B cell (primary cell): ENCODE data around the gene ANTKMT. TPM values are rescaled to one million over a fixed set of nuclear protein-coding genes. Genes with fewer than 3 reads are reported as not detected.
A peak's percentile ranks its signal among the peaks of the same experiment; 100 is the strongest.

Experiments
- ATAC-seq: fragments of 200-7000 bp; cut with Tn5 transposase; one replicate; pipeline ENCODE4 v1.10.0; 2021; ENCODE audit warnings: low read depth, mild to moderate bottlenecking, moderate number of reproducible peaks, moderate library complexity
- CTCF ChIA-PET: fragments of 350-600 bp; sonication (Branson Sonifier 250); formaldehyde crosslinking; loops from one replicate; lab custom pipeline; 2021; ENCODE audit warnings: antibody characterized with exemption, inconsistent platforms; lab: Charles Lee
- POLR2A ChIA-PET: fragments of 350-600 bp; sonication (Branson Sonifier 250); formaldehyde crosslinking; loops from one replicate; lab custom pipeline; 2021; ENCODE audit warnings: antibody characterized with exemption; lab: Charles Lee
- DNase-seq: peaks from one replicate; pipeline ENCODE4 v3.0.0; 2013
- H2AFZ ChIP-seq: 2 replicates; pipeline ENCODE4 v1.6.1; 2012; ENCODE audit warnings: mild to moderate bottlenecking, low read depth, low read length; ENCODE audit not compliant: insufficient read depth, poor library complexity, severe bottlenecking
- H3K27ac ChIP-seq, 2 donors: 1 replicate in 1 of 2; 2 replicates in 1 of 2; pipeline ENCODE4 v1.5.1; 2012 to 2013; ENCODE audit warnings: low read length in 2 of 2, mild to moderate bottlenecking in 2 of 2, moderate library complexity in 1 of 2
- H3K27me3 ChIP-seq, 4 experiments: fragments of 200-600 bp in 1 of 4; sonication (generic) in 1 of 4; replicated peaks in 1 of 4; 1 replicate in 2 of 4; 2 replicates in 2 of 4; pipeline versions ENCODE4 v1.6.1 to v1.7.0; 2013 to 2016; ENCODE audit warnings: low read length in 3 of 4, mild to moderate bottlenecking in 2 of 4, mixed read lengths in 1 of 4, moderate library complexity in 1 of 4; ENCODE audit not compliant: insufficient read depth in 4 of 4, control insufficient read depth in 3 of 4; ENCODE audit errors: control extremely low read depth in 1 of 4
- H3K36me3 ChIP-seq, 2 experiments: replicated peaks in 1 of 2; 1 replicate in 1 of 2; 2 replicates in 1 of 2; pipeline versions ENCODE4 v1.6.1 to v1.7.1; 2013; ENCODE audit warnings: low read length in 1 of 2; ENCODE audit not compliant: insufficient read depth in 2 of 2, control insufficient read depth in 1 of 2; ENCODE audit errors: control extremely low read depth in 1 of 2, extremely low read depth in 1 of 2
- H3K4me1 ChIP-seq, 2 donors: fragments of 200-600 bp in 1 of 2; sonication (generic) in 1 of 2; 1 replicate in 1 of 2; 2 replicates in 1 of 2; pipeline versions ENCODE4 v1.5.1 to v1.6.1; 2013 to 2017; ENCODE audit warnings: low read length in 2 of 2; ENCODE audit not compliant: control insufficient read depth in 2 of 2, insufficient read depth in 2 of 2
- H3K4me2 ChIP-seq: replicated peaks from 2 replicates; pipeline ENCODE3; 2012; ENCODE audit warnings: mild to moderate bottlenecking, low read depth, low read length; ENCODE audit not compliant: poor library complexity, severe bottlenecking
- H3K4me3 ChIP-seq, 5 experiments: fragments of 200-600 bp in 1 of 5; sonication (generic) in 1 of 5; 1 replicate in 3 of 5; 2 replicates in 2 of 5; pipeline versions ENCODE4 v1.5.1 to v1.7.0; 2011 to 2016; ENCODE audit warnings: low read length in 4 of 5, mild to moderate bottlenecking in 4 of 5, low read depth in 2 of 5, control low read depth in 1 of 5, moderate library complexity in 1 of 5; ENCODE audit not compliant: insufficient read depth in 1 of 5; ENCODE audit errors: control extremely low read depth in 1 of 5, extremely low read depth in 1 of 5
- H3K79me2 ChIP-seq: fragments of 200-600 bp; sonication (generic); one replicate; pipeline ENCODE4 v1.6.0; 2016; ENCODE audit warnings: low read length; ENCODE audit not compliant: control insufficient read depth, insufficient read depth
- H3K9ac ChIP-seq: fragments of 200-600 bp; sonication (generic); 2 replicates; pipeline ENCODE4 v1.6.1; 2017; ENCODE audit warnings: mild to moderate bottlenecking, low read length, moderate library complexity
- H3K9me3 ChIP-seq, 3 donors: one replicate each; pipeline versions ENCODE4 v1.6.1 to v1.7.1; 2013; ENCODE audit warnings: low read length in 2 of 3; ENCODE audit not compliant: control insufficient read depth in 2 of 3, insufficient read depth in 1 of 3; ENCODE audit errors: control extremely low read depth in 1 of 3
- H4K20me1 ChIP-seq: 2 replicates; pipeline ENCODE4 v1.6.0; 2012; ENCODE audit warnings: mild to moderate bottlenecking, low read length; ENCODE audit not compliant: insufficient read depth, control insufficient read depth, poor library complexity, severe bottlenecking
- H3K27ac Mint-ChIP-seq: one replicate; pipeline ENCODE4 v1.8.0; 2021; ENCODE audit warnings: mixed read lengths
- H3K27me3 Mint-ChIP-seq: one replicate; pipeline ENCODE4 v1.8.0; 2021; ENCODE audit warnings: mixed read lengths
- H3K4me1 Mint-ChIP-seq: one replicate; pipeline ENCODE4 v1.8.0; 2021; ENCODE audit warnings: mixed read lengths
- H3K4me3 Mint-ChIP-seq: one replicate; pipeline ENCODE4 v1.8.0; 2021; ENCODE audit warnings: mixed read lengths
- H3K9me3 Mint-ChIP-seq: one replicate; pipeline ENCODE4 v1.8.0; 2022; ENCODE audit warnings: mixed read lengths; ENCODE audit not compliant: insufficient read depth
- CTCF ChIP-seq: fragments of 200-600 bp; IDR thresholded peaks from one replicate; pipeline ENCODE4 v1.8.0; 2022; ENCODE audit warnings: antibody characterized with exemption, mild to moderate bottlenecking
- EZH2 ChIP-seq: IDR thresholded peaks from 2 replicates; pipeline ENCODE4 v1.6.1; 2012; ENCODE audit warnings: borderline replicate concordance, low read depth, mild to moderate bottlenecking, moderate library complexity, low read length; ENCODE audit not compliant: insufficient read depth, poor library complexity, severe bottlenecking
- WGBS: methylation state at CpG from one replicate; pipeline ENCODE4 v1.1.5; 2013; ENCODE audit warnings: missing lambda C conversion rate; ENCODE audit not compliant: insufficient coverage; 5-methylcytosine and 5-hydroxymethylcytosine counted together
- intact Hi-C: fragments of 100-400 bp; cut with micrococcal nuclease; formaldehyde crosslinking; loops from one replicate; pipeline ENCODE4 v1.10.0; 2022
- polyA plus RNA-seq: library from polyadenylated mRNA; depleted of rRNA; stranded (reverse); fragments of >200 nt; gene quantifications from 2 replicates; pipeline ENCODE4 v1.2.3, GENCODE V29; 2012
- total RNA-seq, 2 donors: library from RNA; stranded (reverse); fragments of 120-200 nt in 1 of 2; gene quantifications; 1 replicate in 1 of 2; 2 replicates in 1 of 2; pipeline versions ENCODE4 v1.2.3 to v1.2.4, GENCODE V29; 2013 to 2022

Gene ANTKMT
- total and polyA plus RNA-seq, 2 donors (not counting 1 experiment from before 2014, with no cell fraction given), result 41.0 to 54.1 TPM

GRCh38 chr16:704552-705380 is 16.2 kb upstream of the ANTKMT start:
- no peak overlapping the region for H3K4me2 ChIP-seq
- no peaks in the 10 kb centered on the region for H3K4me1 Mint-ChIP-seq
- TF ChIP-seq CTCF, result no peak
- no peak for TF ChIP-seq EZH2
- intact Hi-C loops, result no loop called here
- H3K27ac ChIP-seq, result no peak overlapping the region
- H3K27me3 Mint-ChIP-seq, result peaks cover 36% of the 10 kb centered on the region
- peaks cover 0 to 88% (median 44%) of the 10 kb centered on the region in 4 experiments for H3K27me3 ChIP-seq
- ChIA-PET POLR2A (no interaction called here), CTCF (no interaction called here)
- ATAC-seq (no peak), DNase-seq (no peak)
- no peak overlapping the region for H3K27ac Mint-ChIP-seq
- no peak overlapping the region for H3K9ac ChIP-seq
- peaks cover 0 to 34% (median 0%) of the 10 kb centered on the region in 3 donors for H3K9me3 ChIP-seq
- no peak overlapping the region for H3K4me3 Mint-ChIP-seq
- H2AFZ ChIP-seq, result no peak overlapping the region
- H3K36me3 ChIP-seq, result no peaks in the 10 kb centered on the region
- WGBS, result 17% methylated on average over 43 of the region's 50 CpGs
- H3K79me2 ChIP-seq, result no peaks in the 10 kb centered on the region
- H3K4me3 ChIP-seq, result no peak overlapping the region
- H3K9me3 Mint-ChIP-seq, result no peaks in the 10 kb centered on the region
- H3K4me1 ChIP-seq, result peaks cover 11 to 24% of the 10 kb centered on the region in 2 donors
- no peaks in the 10 kb centered on the region for H4K20me1 ChIP-seq

- H3K79me2 ChIP-seq, result no peaks in the 10 kb centered on the region
- DNase-seq (no peak), ATAC-seq (no peak)
- peak within 1 kb of the TSS; percentile 38 for H3K4me2 ChIP-seq
- no peak for TF ChIP-seq CTCF
- TF ChIP-seq EZH2, result no peak
- no peak within 1 kb of the TSS for H2AFZ ChIP-seq
- intact Hi-C loops, result no loop called here
- H3K4me1 ChIP-seq, result peaks cover 6 to 19% of the 10 kb centered on the region in 2 donors
- H3K27ac Mint-ChIP-seq, result no peak within 1 kb of the TSS
- CTCF ChIA-PET, result no interaction called here
- H3K27ac ChIP-seq, result no peak within 1 kb of the TSS
- H3K9me3 Mint-ChIP-seq, result no peaks in the 10 kb centered on the region
- H3K9me3 ChIP-seq, result peaks cover 0 to 30% (median 0%) of the 10 kb centered on the region in 3 donors
- peaks cover 0 to 88% (median 40%) of the 10 kb centered on the region in 4 experiments for H3K27me3 ChIP-seq
- H3K9ac ChIP-seq, result no peak within 1 kb of the TSS
- peaks cover 36% of the 10 kb centered on the region for H3K27me3 Mint-ChIP-seq
- 2% methylated on average over 113 of the region's 115 CpGs for WGBS
- no peaks in the 10 kb centered on the region for H3K36me3 ChIP-seq
- peak within 1 kb of the TSS; percentile 26 for H3K4me3 Mint-ChIP-seq
- POLR2A ChIA-PET, result interaction anchor here (0.7 kb wide), 1 partner anchor 1142 kb away, joined by 3 read pairs; no protein-coding TSS in a partner anchor
- H3K4me3 ChIP-seq, result no peak within 1 kb of the TSS
- H3K4me1 Mint-ChIP-seq, result no peaks in the 10 kb centered on the region
- H4K20me1 ChIP-seq, result no peaks in the 10 kb centered on the region
Observed at GRCh38 chr16:705431-706188, 15.3 kb upstream of the ANTKMT start, which contains the start of gene FBXL16. FBXL16 (minus strand) TSS chr16:705801; CDS start chr16:697405, 8,396 bp downstream.
